HCT116 (cell line): ENCODE measurements around the gene TMEM242. TPM values are rescaled to one million over a fixed set of nuclear protein-coding genes. Genes with fewer than 3 reads are reported as not detected.

ENCODE experiments used
- ATAC-seq: fragments of 200-7000 bp; cut with Tn5 transposase; 2 replicates; pipeline ENCODE4 v1.9.1; 2020; ENCODE audit warnings: mild to moderate bottlenecking, moderate library complexity
- BruUV-seq: library from RNA; stranded (reverse); fragments of 400-500 nt; replicated peaks from 2 replicates; lab custom pipeline; 2021; lab: Mats Ljungman, UMichigan
- CTCF ChIA-PET: fragments of 300-600 bp; sonication (Branson Sonifier 250); formaldehyde crosslinking; loops from one replicate; lab custom pipeline; 2021; ENCODE audit warnings: antibody characterized with exemption; lab: Charles Lee
- POLR2A ChIA-PET: fragments of 300-600, 350-600 bp; sonication (Branson Sonifier 250); formaldehyde crosslinking; loops from one replicate; lab custom pipeline; 2021; ENCODE audit warnings: antibody characterized with exemption; lab: Charles Lee
- RAD21 ChIA-PET, 2 experiments: fragments of 300-600 bp; sonication (Branson Sonifier 250); formaldehyde crosslinking; loops; one replicate each; lab custom pipeline; 2023; ENCODE audit warnings: low total read pairs in 2 of 2; ENCODE audit not compliant: uncharacterized antibody in 2 of 2, unreplicated experiment in 2 of 2, low non-redundant PET in 1 of 2; lab: Charles Lee
- DNase-seq: peaks from one replicate; pipeline ENCODE4 v3.0.0-alpha.2; 2010; ENCODE audit warnings: low read depth, low spot score
- H2AFZ ChIP-seq: fragments of 200-600 bp; shearing (Covaris generic), sonication (generic); 2 replicates; pipeline ENCODE4 v1.6.1; 2017; ENCODE audit warnings: low read depth, mixed run types, mixed read lengths, antibody characterized with exemption, low read length; ENCODE audit not compliant: poor library complexity, severe bottlenecking
- H3K27ac ChIP-seq: 2 replicates; pipeline ENCODE4 v1.5.1; 2012; ENCODE audit warnings: low read depth, low read length
- H3K27me3 ChIP-seq: fragments of 200-600 bp; sonication (generic); 2 replicates; pipeline ENCODE4 v1.6.1; 2016; ENCODE audit warnings: mixed run types, low read length, mixed read lengths; ENCODE audit not compliant: insufficient read depth
- H3K36me3 ChIP-seq, 2 experiments: fragments of 200-500 bp in 1 of 2; fragments of 200-600 bp in 1 of 2; sonication (Bioruptor generic) in 1 of 2; sonication (generic) in 1 of 2; 2 replicates each; pipeline versions ENCODE4 v1.5.1 to v1.6.1; 2014 to 2016; ENCODE audit warnings: low read length in 2 of 2, inconsistent platforms in 1 of 2, mixed read lengths in 1 of 2, mixed run types in 1 of 2; ENCODE audit not compliant: insufficient read depth in 2 of 2, control insufficient read depth in 1 of 2
- H3K4me1 ChIP-seq, 2 experiments: fragments of 200-600 bp in 1 of 2; sonication (generic) in 1 of 2; 2 replicates each; pipeline versions ENCODE4 v1.5.1 to v1.6.1; 2012 to 2017; ENCODE audit warnings: low read length in 2 of 2, inconsistent platforms in 1 of 2, mild to moderate bottlenecking in 1 of 2, mixed read lengths in 1 of 2, mixed run types in 1 of 2, moderate library complexity in 1 of 2; ENCODE audit not compliant: insufficient read depth in 2 of 2, control insufficient read depth in 1 of 2
- H3K4me2 ChIP-seq: fragments of 200-600 bp; sonication (generic); 2 replicates; pipeline ENCODE4 v1.6.1; 2017; ENCODE audit warnings: mixed run types, low read length, mixed read lengths
- H3K4me3 ChIP-seq, 2 experiments: fragments of 200-600 bp in 1 of 2; sonication (generic) in 1 of 2; replicated peaks in 1 of 2; 2 replicates each; pipeline ENCODE4 v1.5.1; 2011 to 2016; ENCODE audit warnings: low read length in 2 of 2, control low read depth in 1 of 2, low read depth in 1 of 2, mild to moderate bottlenecking in 1 of 2, mixed read lengths in 1 of 2, mixed run types in 1 of 2
- H3K79me2 ChIP-seq: fragments of 200-600 bp; sonication (generic); 2 replicates; pipeline ENCODE4 v1.6.1; 2017; ENCODE audit warnings: mild to moderate bottlenecking, mixed run types, low read length, moderate library complexity, mixed read lengths; ENCODE audit not compliant: insufficient read depth
- H3K9ac ChIP-seq: fragments of 200-600 bp; sonication (generic); 2 replicates; pipeline ENCODE4 v1.6.1; 2016; ENCODE audit warnings: low read length, mixed read lengths
- H3K9me2 ChIP-seq: fragments of 200-600 bp; sonication (generic), shearing (Covaris generic); 2 replicates; pipeline ENCODE4 v1.6.1; 2017; ENCODE audit warnings: mixed run types, mild to moderate bottlenecking, moderate library complexity; ENCODE audit not compliant: insufficient read depth
- H3K9me3 ChIP-seq, 2 experiments: fragments of 200-500 bp in 1 of 2; fragments of 200-600 bp in 1 of 2; sonication (Bioruptor generic) in 1 of 2; sonication (generic) in 1 of 2; 2 replicates each; pipeline ENCODE4 v1.6.1; 2014 to 2017; ENCODE audit warnings: low read length in 2 of 2, mixed read lengths in 2 of 2, inconsistent platforms in 1 of 2, low read depth in 1 of 2, mild to moderate bottlenecking in 1 of 2, mixed run types in 1 of 2, moderate library complexity in 1 of 2; ENCODE audit not compliant: control insufficient read depth in 1 of 2, insufficient read depth in 1 of 2
- H4K20me1 ChIP-seq: fragments of 200-600 bp; sonication (generic), shearing (Covaris generic); 2 replicates; pipeline ENCODE4 v1.6.1; 2017; ENCODE audit warnings: mixed run types, mild to moderate bottlenecking, moderate library complexity; ENCODE audit not compliant: insufficient read depth
- CBX3 ChIP-seq: IDR thresholded peaks from 2 replicates; pipeline ENCODE4 v1.6.1; 2012; ENCODE audit warnings: low read depth
- EGR1 ChIP-seq: IDR thresholded peaks from 2 replicates; pipeline ENCODE4 v1.6.1; 2012; ENCODE audit warnings: low read depth
- ELF1 ChIP-seq: IDR thresholded peaks from 2 replicates; pipeline ENCODE4 v1.6.1; 2012; ENCODE audit warnings: low read depth, borderline replicate concordance
- EZH2 ChIP-seq: fragments of 200-600 bp; sonication (generic); IDR thresholded peaks from 2 replicates; pipeline ENCODE4 v1.6.1; 2017; ENCODE audit warnings: antibody characterized with exemption, mixed run types
- FOSL1 ChIP-seq: IDR thresholded peaks from 2 replicates; pipeline ENCODE4 v1.6.1; 2012; ENCODE audit warnings: low read depth
- JUND ChIP-seq: IDR thresholded peaks from 2 replicates; pipeline ENCODE4 v1.6.1; 2012
- POLR2A ChIP-seq: IDR thresholded peaks from 2 replicates; pipeline ENCODE4 v1.7.0; 2011; ENCODE audit warnings: borderline replicate concordance; ENCODE audit not compliant: insufficient read depth, insufficient read length; ENCODE audit errors: extremely low read depth
- POLR2AphosphoS5 ChIP-seq: IDR thresholded peaks from 2 replicates; pipeline ENCODE4 v1.6.1; 2011; ENCODE audit warnings: mild to moderate bottlenecking, low read depth, low read length, moderate library complexity
- RAD21 ChIP-seq: IDR thresholded peaks from 2 replicates; pipeline ENCODE4 v1.6.1; 2012; ENCODE audit warnings: low read depth, mild to moderate bottlenecking
- SP1 ChIP-seq: IDR thresholded peaks from 2 replicates; pipeline ENCODE4 v1.6.1; 2012; ENCODE audit warnings: low read depth
- SRF ChIP-seq: IDR thresholded peaks from 2 replicates; pipeline ENCODE4 v1.6.1; 2012; ENCODE audit warnings: low read depth
- TCF7L2 ChIP-seq: IDR thresholded peaks from 2 replicates; pipeline ENCODE4 v1.7.0; 2011; ENCODE audit warnings: borderline replicate concordance, inconsistent platforms; ENCODE audit not compliant: insufficient read depth, insufficient read length; ENCODE audit errors: extremely low read depth
- YY1 ChIP-seq: IDR thresholded peaks from 2 replicates; pipeline ENCODE4 v1.6.1; 2011; ENCODE audit warnings: low read length, low read depth, moderate library complexity, mild to moderate bottlenecking; ENCODE audit not compliant: insufficient replicate concordance; ENCODE audit errors: extremely low read depth
- ZFX ChIP-seq: fragments of 450-650 bp; IDR thresholded peaks from 2 replicates; pipeline ENCODE4 v1.6.1; 2017
- ZNF274 ChIP-seq: fragments of 200-500 bp; sonication (Bioruptor generic); IDR thresholded peaks from 2 replicates; pipeline ENCODE4 v1.6.1; 2014; ENCODE audit warnings: mild to moderate bottlenecking, low read depth, low read length, inconsistent platforms
- intact Hi-C: fragments of 100-400 bp; cut with micrococcal nuclease; formaldehyde crosslinking; loops from 2 replicates; pipeline ENCODE4 v1.10.0; 2022
- total RNA-seq: library from RNA; stranded (reverse); gene quantifications from one replicate; pipeline ENCODE4 v1.2.1, GENCODE V29; 2021; ENCODE audit not compliant: unreplicated experiment
- TF ChIP-seq, protein P1 (sequence below), 3 experiments: fragments of 200-600 bp in 1 of 3; sonication (generic) in 1 of 3; IDR thresholded peaks in 2 of 3; conservative IDR thresholded peaks in 1 of 3; 2 replicates each; pipeline ENCODE4 v1.5.1; 2012 to 2017; ENCODE audit warnings: low read depth in 2 of 3, low read length in 2 of 3, antibody characterized with exemption in 1 of 3, borderline replicate concordance in 1 of 3, control low read depth in 1 of 3, mild to moderate bottlenecking in 1 of 3, mixed read lengths in 1 of 3, mixed run types in 1 of 3, moderate library complexity in 1 of 3; ENCODE audit not compliant: insufficient read depth in 1 of 3
- TF ChIP-seq, protein P2 (sequence below): IDR thresholded peaks from 2 replicates; pipeline ENCODE4 v1.6.1; 2012; ENCODE audit warnings: low read depth

Gene TMEM242
- total RNA-seq, 1 experiment from 2014 or later = 11.6 TPM

DNA sequence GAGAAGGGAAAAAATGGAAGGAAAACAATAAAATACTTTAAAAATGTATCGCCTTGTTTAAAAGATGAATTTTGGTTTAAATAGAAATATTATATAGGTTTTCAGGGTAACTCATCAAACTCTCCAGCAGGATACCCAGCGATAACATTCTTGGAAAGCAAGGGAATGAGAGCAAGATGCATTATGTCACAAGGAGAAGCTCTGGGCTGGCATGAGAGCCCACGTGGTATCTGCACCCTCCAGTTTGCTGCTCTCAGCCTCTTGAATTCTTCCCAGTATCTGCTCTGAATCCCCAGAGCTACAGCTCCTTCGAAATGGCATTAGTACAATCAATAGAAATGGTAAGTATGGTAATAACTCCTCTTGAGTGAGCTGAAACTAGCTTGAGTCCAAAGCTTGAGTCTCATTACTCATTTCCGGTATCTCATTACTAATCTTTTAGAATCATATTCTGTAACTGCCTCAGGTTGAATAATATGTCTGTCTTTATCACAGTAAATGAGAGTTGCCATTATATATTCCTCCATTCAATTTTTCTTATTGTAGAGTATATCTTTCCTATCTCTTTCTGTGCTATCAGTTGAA lies 4.9 kb upstream of the TMEM242 start:
- RAD21 ChIA-PET = no interaction called here
- Histone ChIP-seq H3K27me3 (peaks cover 15% of the 10 kb centered on the region; the same call in 1 of the 2 replicates), H3K4me1 (peaks cover 0 to 6% of the 10 kb centered on the region in 2 experiments; a peak in 2 of 4 replicates), H3K4me3 (no peak overlapping the region), H2AFZ (no peak overlapping the region), H3K36me3 (no peaks in the 10 kb centered on the region), H3K9ac (no peak overlapping the region), H3K27ac (no peak overlapping the region), H3K9me3 (no peaks in the 10 kb centered on the region), H4K20me1 (no peaks in the 10 kb centered on the region), H3K4me2 (no peak overlapping the region), H3K9me2 (no peaks in the 10 kb centered on the region), H3K79me2 (no peaks in the 10 kb centered on the region)
- CTCF ChIA-PET = no interaction called here
- POLR2A ChIA-PET = no interaction called here
- BruUV-seq = no TSS peak
- intact Hi-C loops = no loop called here
- ATAC-seq = no peak
- TF ChIP-seq EZH2 (no peak), RAD21 (no peak), ELF1 (no peak), SP1 (no peak), POLR2A (no peak), CBX3 (no peak), JUND (no peak), ZNF274 (no peak), YY1 (no peak), FOSL1 (no peak), TCF7L2 (no peak), POLR2AphosphoS5 (no peak), SRF (no peak), ZFX (no peak), EGR1 (no peak)
- TF ChIP-seq, protein P1, sequence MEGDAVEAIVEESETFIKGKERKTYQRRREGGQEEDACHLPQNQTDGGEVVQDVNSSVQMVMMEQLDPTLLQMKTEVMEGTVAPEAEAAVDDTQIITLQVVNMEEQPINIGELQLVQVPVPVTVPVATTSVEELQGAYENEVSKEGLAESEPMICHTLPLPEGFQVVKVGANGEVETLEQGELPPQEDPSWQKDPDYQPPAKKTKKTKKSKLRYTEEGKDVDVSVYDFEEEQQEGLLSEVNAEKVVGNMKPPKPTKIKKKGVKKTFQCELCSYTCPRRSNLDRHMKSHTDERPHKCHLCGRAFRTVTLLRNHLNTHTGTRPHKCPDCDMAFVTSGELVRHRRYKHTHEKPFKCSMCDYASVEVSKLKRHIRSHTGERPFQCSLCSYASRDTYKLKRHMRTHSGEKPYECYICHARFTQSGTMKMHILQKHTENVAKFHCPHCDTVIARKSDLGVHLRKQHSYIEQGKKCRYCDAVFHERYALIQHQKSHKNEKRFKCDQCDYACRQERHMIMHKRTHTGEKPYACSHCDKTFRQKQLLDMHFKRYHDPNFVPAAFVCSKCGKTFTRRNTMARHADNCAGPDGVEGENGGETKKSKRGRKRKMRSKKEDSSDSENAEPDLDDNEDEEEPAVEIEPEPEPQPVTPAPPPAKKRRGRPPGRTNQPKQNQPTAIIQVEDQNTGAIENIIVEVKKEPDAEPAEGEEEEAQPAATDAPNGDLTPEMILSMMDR (IDR thresholded peaks at IDR 0.05 in 2 of 3, conservative IDR thresholded peaks at IDR 0.05 in 1 of 3; ENCODE audit: borderline replicate concordance in 1 of 3, insufficient read depth in 1 of 3, low read depth in 2 of 3, low read length in 2 of 3) = no peak
- TF ChIP-seq, protein P2, sequence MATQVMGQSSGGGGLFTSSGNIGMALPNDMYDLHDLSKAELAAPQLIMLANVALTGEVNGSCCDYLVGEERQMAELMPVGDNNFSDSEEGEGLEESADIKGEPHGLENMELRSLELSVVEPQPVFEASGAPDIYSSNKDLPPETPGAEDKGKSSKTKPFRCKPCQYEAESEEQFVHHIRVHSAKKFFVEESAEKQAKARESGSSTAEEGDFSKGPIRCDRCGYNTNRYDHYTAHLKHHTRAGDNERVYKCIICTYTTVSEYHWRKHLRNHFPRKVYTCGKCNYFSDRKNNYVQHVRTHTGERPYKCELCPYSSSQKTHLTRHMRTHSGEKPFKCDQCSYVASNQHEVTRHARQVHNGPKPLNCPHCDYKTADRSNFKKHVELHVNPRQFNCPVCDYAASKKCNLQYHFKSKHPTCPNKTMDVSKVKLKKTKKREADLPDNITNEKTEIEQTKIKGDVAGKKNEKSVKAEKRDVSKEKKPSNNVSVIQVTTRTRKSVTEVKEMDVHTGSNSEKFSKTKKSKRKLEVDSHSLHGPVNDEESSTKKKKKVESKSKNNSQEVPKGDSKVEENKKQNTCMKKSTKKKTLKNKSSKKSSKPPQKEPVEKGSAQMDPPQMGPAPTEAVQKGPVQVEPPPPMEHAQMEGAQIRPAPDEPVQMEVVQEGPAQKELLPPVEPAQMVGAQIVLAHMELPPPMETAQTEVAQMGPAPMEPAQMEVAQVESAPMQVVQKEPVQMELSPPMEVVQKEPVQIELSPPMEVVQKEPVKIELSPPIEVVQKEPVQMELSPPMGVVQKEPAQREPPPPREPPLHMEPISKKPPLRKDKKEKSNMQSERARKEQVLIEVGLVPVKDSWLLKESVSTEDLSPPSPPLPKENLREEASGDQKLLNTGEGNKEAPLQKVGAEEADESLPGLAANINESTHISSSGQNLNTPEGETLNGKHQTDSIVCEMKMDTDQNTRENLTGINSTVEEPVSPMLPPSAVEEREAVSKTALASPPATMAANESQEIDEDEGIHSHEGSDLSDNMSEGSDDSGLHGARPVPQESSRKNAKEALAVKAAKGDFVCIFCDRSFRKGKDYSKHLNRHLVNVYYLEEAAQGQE = no peak
- DNase-seq = no peak
